AG04450 (cell line): Measurements from ENCODE around the gene ST3GAL4. TPM values are rescaled to one million over a fixed set of nuclear protein-coding genes. Genes with fewer than 3 reads are reported as not detected.
A peak's percentile ranks its signal among the peaks of the same experiment; 100 is the strongest.
"Not testable (repeated sequence)": the region's sequence is repeated elsewhere in the genome, so short reads cannot be mapped to it uniquely, and the experiment has no call there.

Experiments
- CTCF ChIA-PET: fragments of 300-600, 350-600 bp; formaldehyde crosslinking; extraction: SDS; loops from one replicate; lab custom pipeline; 2022; ENCODE audit warnings: antibody characterized with exemption, inconsistent platforms; lab: Charles Lee
- POLR2A ChIA-PET: fragments of 350-600 bp; formaldehyde crosslinking; extraction: SDS; loops from one replicate; lab custom pipeline; 2021; ENCODE audit warnings: antibody characterized with exemption, inconsistent platforms; lab: Yijun Ruan, JAX
- DNase-seq: peaks from one replicate; pipeline ENCODE4 v3.0.0-alpha.2; 2011; ENCODE audit warnings: low read depth, low spot score
- H3K27ac ChIP-seq: one replicate; pipeline ENCODE4 v1.5.1; 2012; ENCODE audit warnings: low read depth, low read length, control low read depth
- H3K27me3 ChIP-seq: one replicate; pipeline ENCODE4 v1.6.0; 2012; ENCODE audit warnings: low read length; ENCODE audit not compliant: control insufficient read depth, insufficient read depth
- H3K4me3 ChIP-seq: 2 replicates; pipeline ENCODE4 v1.5.1; 2011; ENCODE audit warnings: mild to moderate bottlenecking, low read depth, low read length, control low read depth
- H3K9me3 ChIP-seq: 2 replicates; pipeline ENCODE4 v1.5.1; 2012; ENCODE audit warnings: low read length; ENCODE audit not compliant: control insufficient read depth, insufficient read depth
- CTCF ChIP-seq: IDR thresholded peaks from 2 replicates; pipeline ENCODE4 v1.5.1; 2011; ENCODE audit warnings: low read depth, low read length, control low read depth, inconsistent platforms
- polyA minus RNA-seq: library from RNA; depleted of rRNA, polyadenylated mRNA; stranded (reverse); fragments of >200 nt; gene quantifications from 2 replicates; pipeline ENCODE4 v1.2.3, GENCODE V29; 2011; rRNA and poly(A)+ RNA removed
- polyA plus RNA-seq: library from polyadenylated mRNA; depleted of rRNA; stranded (reverse); fragments of >200 nt; gene quantifications from 2 replicates; pipeline ENCODE4 v1.2.3, GENCODE V29; 2011; rRNA removed

The ST3GAL4 gene
- 13.1 and 15.3 TPM in 2 replicates for polyA plus RNA-seq
- polyA minus RNA-seq = 15.7 and 19.3 TPM in 2 replicates

GRCh38 chr11:126355324-126355925 lies at the start of gene ST3GAL4:
ST3GAL4 (plus strand) TSS chr11:126355686; CDS start chr11:126406156, 50,470 bp downstream.
- Histone ChIP-seq H3K9me3 (no peaks in the 10 kb centered on the region; the same call in 1 of the 2 replicates), H3K27me3 (no peaks in the 10 kb centered on the region), H3K27ac (peak within 1 kb of the TSS; percentile 62), H3K4me3 (peak within 1 kb of the TSS; percentile 93)
- TF ChIP-seq CTCF = no peak
- POLR2A ChIA-PET = interaction anchor here (0.6 to 2.4 kb wide), 6 partner anchors 13 to 76 kb away, joined by 3 to 16 read pairs (median 4); no protein-coding TSS in a partner anchor
- CTCF ChIA-PET = interaction anchor here (1.6 kb wide), 1 partner anchor 125 kb away, joined by 7 read pairs; no protein-coding TSS in a partner anchor
- no peak for DNase-seq

- H3K27me3 ChIP-seq = no peaks in the 10 kb centered on the region
- H3K4me3 ChIP-seq = no peak overlapping the region
- ChIA-PET POLR2A (no interaction called here), CTCF (interaction anchor here (0.7 to 3.0 kb wide), 2 partner anchors 18 to 175 kb away, joined by 3 to 19 read pairs; no protein-coding TSS in a partner anchor)
- peaks cover 3% of the 10 kb centered on the region; the same call in 1 of the 2 replicates for H3K9me3 ChIP-seq
- no peak for TF ChIP-seq CTCF
- DNase-seq = no peak
- no peak overlapping the region for H3K27ac ChIP-seq
Observed at GRCh38 chr11:126305699-126306098, 49.8 kb upstream of the ST3GAL4 start.

GRCh38 chr11:126307706-126308105 lies 47.8 kb upstream of the ST3GAL4 start:
- peak; percentile 61 for TF ChIP-seq CTCF
- ChIA-PET POLR2A (no interaction called here), CTCF (interaction anchor here (0.6 to 2.0 kb wide), 7 partner anchors 8 to 173 kb away, joined by 3 to 21 read pairs (median 3); no protein-coding TSS in a partner anchor)
- Histone ChIP-seq H3K4me3 (no peak overlapping the region), H3K9me3 (peaks cover 3% of the 10 kb centered on the region; the same call in 1 of the 2 replicates), H3K27ac (no peak overlapping the region), H3K27me3 (no peaks in the 10 kb centered on the region)
- no peak for DNase-seq

GRCh38 chr11:126308271-126308671 lies 47.2 kb upstream of the ST3GAL4 start:
- Histone ChIP-seq H3K4me3 (no peak overlapping the region), H3K27ac (no peak overlapping the region), H3K9me3 (no peaks in the 10 kb centered on the region), H3K27me3 (no peaks in the 10 kb centered on the region)
- no peak for TF ChIP-seq CTCF
- ChIA-PET CTCF (interaction anchor here (0.6 to 2.0 kb wide), 5 partner anchors 10 to 284 kb away, joined by 3 to 21 read pairs (median 3); no protein-coding TSS in a partner anchor), POLR2A (no interaction called here)
- DNase-seq = no peak

- H3K27ac ChIP-seq, H3K9me3 ChIP-seq, POLR2A ChIA-PET, H3K27me3 ChIP-seq, H3K4me3 ChIP-seq, DNase-seq: not testable (repeated sequence)
- CTCF ChIA-PET = interaction anchor here (0.6 to 8.2 kb wide), 3 partner anchors 172 to 283 kb away, joined by 3 to 163 read pairs (median 21); no protein-coding TSS in a partner anchor
Observed at GRCh38 chr11:126308771-126309170, 46.7 kb upstream of the ST3GAL4 start.
